TTC549 (cell line): Measurements from ENCODE around the gene CLDN7.

Source experiments
- FAIRE-seq: peaks from 2 replicates; lab custom pipeline; 2012; peaks lifted over from hg19 to GRCh38; lab: Jason Lieb, UNC

CLDN7 gene, protein sequence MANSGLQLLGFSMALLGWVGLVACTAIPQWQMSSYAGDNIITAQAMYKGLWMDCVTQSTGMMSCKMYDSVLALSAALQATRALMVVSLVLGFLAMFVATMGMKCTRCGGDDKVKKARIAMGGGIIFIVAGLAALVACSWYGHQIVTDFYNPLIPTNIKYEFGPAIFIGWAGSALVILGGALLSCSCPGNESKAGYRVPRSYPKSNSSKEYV

DNA sequence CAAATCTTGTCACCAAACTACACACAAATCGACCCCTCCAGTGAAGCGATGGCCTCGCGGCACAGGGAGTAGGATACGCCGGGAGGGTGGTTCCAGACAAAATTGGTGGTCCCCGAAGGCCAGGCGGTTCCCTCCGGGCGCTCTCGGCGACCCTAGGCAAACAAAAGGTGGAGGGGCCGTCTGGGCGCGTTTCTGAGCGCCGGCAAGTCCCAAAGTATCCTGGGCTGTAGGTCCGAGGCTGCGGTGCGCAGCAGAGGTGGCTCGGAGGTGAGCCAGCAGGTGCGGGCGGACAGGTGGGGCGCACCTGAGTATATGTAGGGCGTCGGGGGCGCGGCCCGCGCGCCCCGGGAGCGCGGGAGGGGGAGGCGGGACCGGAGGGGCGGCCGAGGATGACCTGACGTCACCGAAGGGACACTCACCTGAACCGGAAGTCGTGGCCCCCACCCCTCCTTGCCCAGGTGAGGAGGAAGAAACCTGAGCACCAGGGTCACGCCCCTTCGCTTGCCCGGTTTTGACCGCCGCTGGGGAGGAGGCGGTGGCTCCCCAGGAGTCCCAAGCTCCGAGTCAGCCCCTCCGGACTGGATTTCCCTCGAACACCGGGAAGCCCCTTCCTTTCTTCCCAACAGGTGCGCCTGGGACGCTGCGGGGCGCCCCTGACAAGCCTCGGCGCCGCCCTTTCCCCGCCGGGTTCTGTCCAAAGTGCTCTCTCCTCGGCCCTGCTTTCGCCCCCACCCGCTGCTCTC, at the start of gene CLDN7:
Gene CLDN7 (minus strand): TSS at position 287 of the 743 bp plus-strand sequence. CDS start 435 bp downstream, outside the sequence.
- FAIRE-seq: no peak

DNA sequence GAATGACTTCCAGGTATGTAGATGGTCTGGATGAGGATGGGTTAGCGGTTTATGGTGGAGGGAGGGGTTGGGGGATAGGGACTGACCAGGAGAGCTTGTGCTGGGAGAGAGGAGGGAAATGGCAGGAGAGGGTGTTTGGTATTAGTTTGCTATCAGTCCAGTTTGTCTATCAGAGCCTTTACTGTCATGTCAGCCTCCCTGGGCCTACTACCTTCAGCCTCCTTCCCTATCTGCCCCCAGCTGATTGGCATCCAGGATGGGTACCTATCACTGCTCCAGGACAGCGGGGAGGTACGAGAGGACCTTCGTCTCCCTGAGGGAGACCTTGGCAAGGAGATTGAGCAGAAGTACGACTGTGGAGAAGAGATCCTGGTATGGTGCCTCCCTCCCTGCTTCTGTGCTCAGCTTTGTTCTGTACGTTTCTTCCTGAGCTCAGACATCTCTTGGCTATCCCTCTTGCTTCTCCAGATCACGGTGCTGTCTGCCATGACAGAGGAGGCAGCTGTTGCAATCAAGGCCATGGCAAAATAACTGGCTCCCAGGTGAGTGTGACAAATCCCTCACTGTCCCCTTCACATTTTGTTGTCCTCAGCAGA, 48.9 kb upstream of the CLDN7 start:
- no peak for FAIRE-seq

DNA sequence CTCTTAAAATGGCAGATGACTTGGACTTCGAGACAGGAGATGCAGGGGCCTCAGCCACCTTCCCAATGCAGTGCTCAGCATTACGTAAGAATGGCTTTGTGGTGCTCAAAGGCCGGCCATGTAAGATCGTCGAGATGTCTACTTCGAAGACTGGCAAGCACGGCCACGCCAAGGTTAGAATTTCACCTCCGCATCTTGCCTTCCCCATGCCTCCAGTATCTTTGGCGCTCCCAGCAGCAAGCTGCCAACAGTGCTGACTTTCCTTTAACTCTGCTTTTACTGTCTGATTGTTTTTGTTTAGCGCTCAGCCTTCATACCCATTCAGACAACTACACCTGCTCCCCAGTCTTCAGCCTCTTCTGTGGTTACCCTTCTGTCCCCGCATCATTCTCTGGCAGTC, 47.4 kb upstream of the CLDN7 start:
- no peak for FAIRE-seq

GRCh38 chr17:7308625-7309433, 46.6 kb upstream of the CLDN7 start:
- no peak for FAIRE-seq

DNA sequence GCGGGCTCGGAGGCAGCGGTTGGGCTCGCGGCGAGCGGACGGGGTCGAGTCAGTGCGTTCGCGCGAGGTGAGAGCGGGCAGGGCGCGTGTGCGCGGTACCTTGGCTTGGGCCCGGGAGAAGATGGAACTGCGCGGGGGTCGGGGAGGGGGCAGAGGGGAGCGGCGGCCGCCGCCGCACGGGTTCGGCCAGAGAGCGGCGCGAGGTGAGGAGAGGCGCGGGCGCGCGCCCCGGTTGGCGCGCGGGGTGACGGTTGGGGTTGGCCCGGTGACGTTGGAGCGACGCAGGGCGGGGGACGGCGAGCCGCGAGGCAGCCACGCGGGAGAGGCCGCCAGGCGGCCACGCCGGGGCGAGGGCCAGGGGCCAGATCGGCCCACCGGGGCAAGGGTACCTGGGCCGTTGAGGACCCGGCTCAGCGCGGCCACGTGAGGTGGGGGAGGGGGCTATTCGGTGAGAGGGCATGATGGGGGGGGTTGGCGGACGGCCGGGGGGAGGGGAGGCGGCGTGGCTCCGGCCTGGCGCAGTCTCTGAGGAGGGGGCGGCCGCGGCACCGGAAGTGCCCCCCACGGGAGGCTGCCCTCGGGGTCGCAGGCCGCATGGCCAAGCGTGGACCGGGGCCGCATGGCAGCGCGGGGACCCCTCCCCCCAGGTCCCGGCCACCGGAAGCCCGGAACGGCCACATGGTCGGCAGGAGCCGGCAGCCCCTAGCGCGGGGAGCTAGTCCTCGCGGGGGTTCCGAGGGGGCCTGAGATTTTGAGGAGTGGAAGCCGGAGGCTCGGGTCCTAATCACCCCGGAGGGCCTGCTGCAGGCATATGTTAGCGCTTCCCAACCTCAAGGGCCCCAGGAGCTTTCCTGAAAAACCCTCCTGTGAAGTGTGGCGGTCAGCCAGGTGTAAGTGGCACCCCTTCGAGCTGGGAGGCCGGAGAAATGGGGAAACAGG, 45.7 kb upstream of the CLDN7 start:
- FAIRE-seq: no peak

GRCh38 chr17:7306911-7307685, 44.8 kb upstream of the CLDN7 start, which contains the start of gene EIF5A:
Gene EIF5A, plus strand, starts transcription at chr17:7307628. Its CDS starts 2,008 bp downstream, at chr17:7309636.
- FAIRE-seq: peak; percentile 97

- FAIRE-seq: no peak
Measured at GRCh38 chr17:7304179-7304578, 41.9 kb upstream of the CLDN7 start.

DNA sequence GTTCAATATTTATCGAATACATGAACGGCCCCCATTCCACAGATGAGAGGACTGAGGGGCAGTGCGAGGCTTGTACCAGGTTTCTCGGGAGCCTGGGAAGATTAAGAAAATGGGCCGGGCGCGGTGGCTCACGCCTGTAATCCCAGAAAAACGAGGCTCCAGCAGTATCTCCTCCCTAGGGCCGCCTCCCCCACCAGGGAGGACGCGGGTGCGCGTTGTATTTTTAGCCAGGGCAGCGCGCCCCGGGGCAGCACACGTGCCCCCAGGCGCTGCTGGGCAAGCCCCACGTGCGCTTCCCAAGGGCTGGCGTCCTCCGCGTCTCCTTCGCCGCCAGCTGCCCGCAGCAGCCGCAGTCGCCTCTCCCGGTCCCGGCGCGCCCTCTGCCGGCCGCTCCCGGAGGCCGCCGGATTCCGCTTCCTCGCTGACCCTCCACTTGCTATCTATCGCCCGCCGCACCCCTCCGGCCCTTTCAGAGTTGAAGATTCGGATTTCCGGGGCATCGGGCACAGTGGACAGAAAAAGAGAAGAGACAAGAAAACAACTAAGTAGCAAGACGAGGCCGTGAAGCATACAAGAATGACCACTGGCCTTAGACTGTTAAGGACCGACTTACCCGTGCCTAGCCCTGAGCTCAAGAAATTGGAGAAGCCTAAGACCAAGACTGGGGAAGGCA, 34.0 kb upstream of the CLDN7 start:
- no peak for FAIRE-seq

DNA sequence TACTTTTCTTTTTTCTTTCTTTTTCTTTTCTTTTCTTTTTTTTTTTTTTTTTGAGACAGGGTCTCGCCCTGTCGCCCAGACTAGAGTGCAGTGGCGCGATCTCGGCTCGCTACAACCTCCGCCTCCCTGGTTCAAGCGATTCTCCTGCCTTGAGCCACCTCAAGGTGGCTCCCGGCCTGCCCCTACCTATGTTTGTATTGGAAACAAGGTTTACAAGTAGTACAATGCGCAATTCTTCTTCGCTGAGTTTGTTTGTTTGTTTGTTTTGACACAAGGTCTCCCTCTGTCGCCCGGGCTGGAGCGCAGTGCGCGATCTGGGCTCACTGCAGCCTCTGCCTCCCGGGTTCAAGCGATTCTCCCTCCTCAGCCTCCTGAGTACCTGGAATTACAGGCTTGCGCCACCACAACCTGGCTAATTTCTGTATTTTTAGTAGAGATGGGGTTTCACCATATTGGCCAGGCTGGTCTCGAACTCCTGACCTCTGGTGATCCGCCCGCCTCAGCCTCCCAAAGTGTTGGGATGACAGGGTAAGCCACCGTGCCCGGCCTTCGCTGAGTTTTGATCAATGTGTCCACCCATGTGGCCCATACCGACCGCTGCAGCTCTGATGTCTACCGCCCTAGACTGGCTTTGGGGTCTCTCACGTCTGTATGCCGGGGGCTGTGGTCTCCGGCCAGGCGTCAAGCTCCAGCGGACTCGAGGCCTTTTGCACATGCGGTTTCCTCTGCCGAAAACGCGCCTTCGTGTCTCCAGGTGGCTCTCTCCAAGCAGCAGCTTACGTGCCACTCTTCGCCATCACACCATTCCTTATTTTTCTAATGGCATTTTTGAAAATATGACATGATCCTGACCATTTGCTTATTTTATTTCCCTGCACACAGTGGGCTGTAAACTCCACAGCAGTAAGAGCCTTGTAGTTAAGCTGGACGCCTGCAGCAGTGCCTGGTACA, 33.2 kb upstream of the CLDN7 start:
- FAIRE-seq: no peak

GRCh38 chr17:7294614-7295153, 32.4 kb upstream of the CLDN7 start, which contains the start of gene YBX2:
Gene YBX2, minus strand, starts transcription at chr17:7294639. Its CDS starts 139 bp downstream, at chr17:7294500.
- FAIRE-seq: no peak

DNA sequence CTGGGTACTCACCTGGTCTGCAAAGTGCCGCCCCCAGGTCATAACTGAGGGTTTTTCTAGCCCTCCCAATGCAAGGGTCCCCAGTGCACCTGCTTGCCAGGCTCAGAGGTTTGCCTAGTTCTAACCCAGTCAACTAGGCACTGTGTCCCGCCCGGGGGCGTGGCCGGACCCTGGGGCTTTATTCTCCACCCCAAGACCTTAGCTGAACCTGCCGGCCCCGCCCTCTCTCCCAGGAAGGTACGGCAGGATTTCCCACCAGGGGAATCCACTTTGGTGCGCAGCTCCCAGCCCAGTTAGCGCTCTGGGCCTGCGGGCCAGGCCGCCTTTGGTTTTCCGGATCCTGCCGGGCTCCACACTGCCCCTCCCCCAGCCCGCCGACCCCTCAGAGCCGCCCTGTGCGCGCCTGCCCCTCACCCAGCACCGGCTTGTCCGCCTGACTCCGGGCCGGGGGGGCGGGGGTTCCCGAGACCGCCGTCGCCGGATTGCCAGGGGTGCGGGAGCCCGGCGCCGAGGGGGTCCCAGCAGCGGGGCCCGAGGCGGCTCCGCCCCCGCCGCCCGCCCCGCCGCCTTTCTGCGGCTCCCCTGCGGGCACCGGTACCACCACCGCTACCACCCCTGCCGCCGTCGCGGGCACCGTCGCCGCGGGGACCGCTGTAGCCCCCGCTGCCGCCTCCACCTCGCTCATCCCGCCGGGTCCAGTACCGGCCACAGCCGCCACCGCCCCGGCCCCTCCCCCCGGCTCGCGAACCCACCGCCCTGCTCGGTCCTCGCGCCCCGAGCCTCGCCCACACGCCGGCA, 31.7 kb upstream of the CLDN7 start:
- FAIRE-seq: no peak

DNA sequence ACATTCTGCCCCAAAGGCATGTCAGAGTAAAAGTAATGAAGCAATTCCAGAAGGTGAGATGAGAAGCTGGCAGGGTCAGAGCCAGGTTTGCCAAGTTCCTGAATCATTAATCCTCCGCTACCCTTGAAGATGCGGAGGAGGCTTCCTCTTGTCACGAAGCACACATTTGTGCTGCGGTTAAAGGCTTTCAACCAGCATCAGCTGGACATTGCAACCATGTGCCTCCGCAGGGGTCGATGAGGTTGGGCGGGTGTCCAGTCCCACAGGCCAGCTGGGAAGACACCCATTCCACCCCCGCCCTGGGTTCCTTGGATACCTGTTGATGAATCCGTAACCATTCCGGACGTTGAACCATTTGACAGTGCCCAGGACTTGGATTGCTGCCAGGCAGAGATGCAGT, 30.9 kb upstream of the CLDN7 start:
- no peak for FAIRE-seq

- FAIRE-seq: no peak
Measured at GRCh38 chr17:7292729-7293128, 30.5 kb upstream of the CLDN7 start.

GRCh38 chr17:7292194-7292593, 29.9 kb upstream of the CLDN7 start:
- FAIRE-seq: no peak

DNA sequence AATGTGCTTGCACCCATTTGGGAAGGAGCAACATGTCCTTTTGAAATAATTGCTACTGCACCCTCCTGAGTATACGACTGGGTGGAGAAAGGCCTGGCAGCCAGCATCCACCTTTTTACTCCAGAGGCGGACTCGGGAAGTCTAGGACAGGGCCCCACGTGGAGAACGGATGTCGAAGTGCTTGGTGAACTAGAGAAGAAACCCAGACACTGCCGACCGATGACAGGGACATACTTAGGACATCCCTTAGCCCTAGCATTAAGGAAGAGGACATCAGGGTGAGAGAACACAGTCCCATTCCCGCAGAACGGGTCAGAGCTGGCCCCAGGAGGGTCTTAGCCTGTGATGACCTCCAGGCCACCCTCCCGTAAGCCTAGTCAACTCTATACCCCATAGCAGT, 28.4 kb upstream of the CLDN7 start:
- FAIRE-seq: no peak

GRCh38 chr17:7290166-7290565, 27.9 kb upstream of the CLDN7 start:
- no peak for FAIRE-seq

DNA sequence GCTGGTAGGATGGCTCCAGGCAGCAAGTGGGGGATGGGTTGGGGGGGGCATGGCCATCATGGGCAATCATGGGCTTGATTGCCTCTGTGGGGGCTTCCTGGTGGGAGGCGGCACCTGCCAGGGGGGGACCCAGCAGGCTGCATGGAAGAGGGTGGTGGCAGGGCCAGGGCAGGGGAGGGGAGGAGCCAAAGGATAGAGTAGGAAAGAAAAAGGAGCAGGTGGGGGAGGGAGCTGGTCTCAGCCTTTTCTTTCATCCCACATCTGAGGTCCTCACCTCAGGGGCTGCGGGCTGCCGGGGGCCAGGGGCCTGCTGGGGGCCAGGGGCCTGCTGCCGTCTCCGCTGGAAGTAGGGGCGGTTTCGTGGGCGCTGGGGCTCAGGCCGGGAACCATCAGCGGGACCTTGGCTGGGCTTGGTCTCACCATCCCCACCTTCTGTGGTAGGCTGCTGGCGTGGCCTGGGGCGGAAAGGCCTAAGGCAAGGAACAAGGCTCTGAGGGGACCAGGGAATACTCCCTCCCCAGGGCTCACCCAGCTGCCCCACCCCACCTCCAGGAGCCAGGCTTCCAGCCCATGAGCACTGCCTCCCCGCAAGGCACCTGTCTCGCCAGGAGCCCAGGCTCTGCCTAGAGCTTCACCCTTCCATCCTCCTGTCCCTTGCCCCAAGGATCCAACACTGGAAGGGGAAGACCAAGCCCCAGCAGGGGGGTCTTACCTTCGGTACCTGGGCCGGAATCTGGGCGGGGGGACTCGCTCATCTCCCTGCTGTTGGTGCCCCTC, 27.2 kb upstream of the CLDN7 start:
- FAIRE-seq: no peak
